HEK293T (cell line): ENCODE data around the gene PLPPR2.

Experiments used
- BHLHE40 ChIP-seq: fragments of 450-650 bp; IDR thresholded peaks from 2 replicates; pipeline ENCODE4 v1.6.1; 2016; ENCODE audit warnings: mild to moderate bottlenecking, moderate library complexity, borderline replicate concordance
- ELF4 ChIP-seq: fragments of 450-650 bp; IDR thresholded peaks from 2 replicates; pipeline ENCODE4 v1.6.1; 2017; ENCODE audit warnings: antibody characterized with exemption
- FOXA1 ChIP-seq: fragments of 450-650 bp; IDR thresholded peaks from 2 replicates; pipeline ENCODE4 v1.6.1; 2016; ENCODE audit warnings: mild to moderate bottlenecking
- FOXM1 ChIP-seq: fragments of 450-650 bp; IDR thresholded peaks from 2 replicates; pipeline ENCODE4 v1.6.1; 2017; ENCODE audit warnings: mild to moderate bottlenecking, borderline replicate concordance
- HDGF ChIP-seq: fragments of 450-650 bp; IDR thresholded peaks from 2 replicates; pipeline ENCODE4 v1.6.1; 2017; ENCODE audit warnings: antibody characterized with exemption, borderline replicate concordance
- LEF1 ChIP-seq: fragments of 450-650 bp; IDR thresholded peaks from 2 replicates; pipeline ENCODE4 v1.6.1; 2017; ENCODE audit warnings: mild to moderate bottlenecking, borderline replicate concordance
- NFRKB ChIP-seq: fragments of 450-650 bp; IDR thresholded peaks from 2 replicates; pipeline ENCODE4 v1.6.1; 2016; ENCODE audit warnings: mild to moderate bottlenecking, moderate library complexity
- PKNOX1 ChIP-seq: fragments of 450-650 bp; IDR thresholded peaks from 2 replicates; pipeline ENCODE4 v1.6.1; 2016
- ZNF384 ChIP-seq: fragments of 450-650 bp; IDR thresholded peaks from 2 replicates; pipeline ENCODE4 v1.6.1; 2016

- no peak for TF ChIP-seq HDGF
- no peak for TF ChIP-seq ZNF384
- TF ChIP-seq LEF1: no peak
- no peak for TF ChIP-seq PKNOX1
- TF ChIP-seq NFRKB: no peak
- TF ChIP-seq FOXA1: no peak
- no peak for TF ChIP-seq BHLHE40
- no peak for TF ChIP-seq FOXM1
- no peak for TF ChIP-seq ELF4
Observed at GRCh38 chr19:11338121-11338520, 17.1 kb upstream of the PLPPR2 start.
